Stimulated activated naive CD8-positive, alpha-beta T cell treated with anti-CD3 and anti-CD28 coated beads, Interleukin-15, Interleukin-2, amounts not matched to agents 100 U/mL and 50 U/mL, for 24 hours (primary cell): ENCODE measurements around the gene PJA2.
"Not testable (repeated sequence)": the region's sequence is repeated elsewhere in the genome, so short reads cannot be mapped to it uniquely, and the experiment has no call there.

Source experiments
- ATAC-seq: fragments of 150-1000 bp; cut with Tn5 transposase; one replicate; pipeline ENCODE4 v1.10.0; 2021
- DNase-seq: peaks from one replicate; pipeline ENCODE4 v3.0.0; 2021

The PJA2 gene

GRCh38 chr5:109305352-109305751 lies 104.4 kb downstream of the PJA2 start:
- DNase-seq (no peak), ATAC-seq (no peak)

- ATAC-seq = no peak
- no peak for DNase-seq
Measured at GRCh38 chr5:109304309-109304708, 105.5 kb downstream of the PJA2 start.

GRCh38 chr5:109300367-109300766 lies 109.4 kb downstream of the PJA2 start:
- no peak for DNase-seq
- ATAC-seq = no peak

- ATAC-seq (no peak), DNase-seq (no peak)
Measured at GRCh38 chr5:109299557-109299956, 110.2 kb downstream of the PJA2 start.

- ATAC-seq (no peak), DNase-seq (no peak)
Measured at GRCh38 chr5:109298794-109299193, 111.0 kb downstream of the PJA2 start.

GRCh38 chr5:109297900-109298299 lies 111.9 kb downstream of the PJA2 start:
- no peak for DNase-seq
- ATAC-seq = no peak

GRCh38 chr5:109291090-109291489 lies 118.7 kb downstream of the PJA2 start:
- no peak for ATAC-seq

GRCh38 chr5:109290231-109290630 lies 119.5 kb downstream of the PJA2 start:
- ATAC-seq = no peak
- no peak for DNase-seq

More at GRCh38 chr5:109291090-109291489, 118.7 kb downstream of the PJA2 start:
- DNase-seq = no peak

- not testable (repeated sequence) for ATAC-seq, DNase-seq
Measured at GRCh38 chr5:109286628-109287027, 123.1 kb downstream of the PJA2 start.
